ENCODE data around the gene RNPEPL1. TPM values are rescaled to one million over a fixed set of nuclear protein-coding genes. Genes with fewer than 3 reads are reported as not detected.

The RNPEPL1 gene
- total RNA-seq, 1 donor from 2014 or later = 7.1 TPM

Other genes with a start within 250 kb of the RNPEPL1 start
- gene GPC1, start 132.8 kb upstream of the RNPEPL1 start, total RNA-seq = 37.4 TPM
- 7.1 TPM for gene ANKMY1, start 10.5 kb upstream of the RNPEPL1 start, total RNA-seq
- gene DUSP28, start 8.1 kb upstream of the RNPEPL1 start, total RNA-seq = 4.7 TPM
- gene CAPN10, start 18.2 kb downstream of the RNPEPL1 start, total RNA-seq = 18.2 TPM
- gene GPR35, start 57.0 kb downstream of the RNPEPL1 start, total RNA-seq = 0.98 TPM
- not detected for gene AQP12B, start 114.4 kb downstream of the RNPEPL1 start, total RNA-seq
- gene AQP12A, start 123.4 kb downstream of the RNPEPL1 start, total RNA-seq = not detected

Data from temporal lobe (tissue), 1 donor.